ENCODE measurements around the gene OR2H1.
"Not testable (repeated sequence)": the region's sequence is repeated elsewhere in the genome, so short reads cannot be mapped to it uniquely, and the experiment has no call there.

The OR2H1 gene

DNA sequence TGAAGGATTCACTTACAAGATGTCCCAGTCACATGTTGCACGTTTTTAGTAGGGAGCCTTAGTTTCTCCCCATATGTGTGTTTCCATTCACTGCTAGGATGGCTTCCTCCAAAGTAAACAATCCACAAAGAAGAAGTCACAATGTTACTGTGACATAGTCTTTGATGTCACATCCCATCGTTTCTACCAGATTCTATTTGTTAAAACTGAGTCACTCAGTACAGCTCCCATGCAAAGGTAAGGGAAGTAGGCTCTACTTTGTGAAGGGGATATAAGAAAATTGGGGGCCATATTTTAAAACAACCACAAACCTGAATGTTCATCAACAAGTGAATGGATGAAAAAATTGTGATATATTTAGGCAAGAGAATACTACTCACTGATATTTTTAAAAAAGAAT is at the start of gene OR2H1, which contains the start of gene OR11A1:
TSS of gene OR2H1 (plus strand) at position 185 of the 400 bp plus-strand sequence. CDS start 4,615 bp downstream, outside the sequence.
TSS of gene OR11A1 (minus strand) at position 101 of the 400 bp plus-strand sequence. CDS start 29,430 bp downstream, outside the sequence.
- DNase-seq = no peak

- no peak for DNase-seq
Observed at GRCh38 chr6:29414588-29414987, 42.4 kb upstream of the OR2H1 start, which contains the start of gene OR12D1. Gene OR12D1 (plus strand): TSS chr6:29414928.

DNA sequence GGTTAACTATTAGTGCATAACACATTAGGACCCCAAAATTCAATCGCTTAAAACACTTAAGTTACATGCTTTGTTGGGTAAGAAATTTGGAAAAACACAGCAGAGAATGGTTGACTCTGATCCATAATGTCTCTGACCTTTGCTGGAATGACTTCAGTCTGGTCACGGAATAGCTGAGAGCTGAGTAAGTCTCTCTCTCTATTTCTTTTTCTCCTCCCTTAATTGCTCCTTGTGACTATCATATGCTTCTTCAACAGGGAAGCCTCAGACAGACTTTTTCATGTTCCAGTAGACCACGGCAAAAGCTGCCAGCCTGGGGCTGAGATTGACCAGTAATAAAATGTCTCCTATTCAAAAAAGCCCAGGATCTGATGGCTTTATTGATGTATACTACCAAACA is 37.4 kb upstream of the OR2H1 start:
- no peak for DNase-seq

GRCh38 chr6:29424168-29424567 is 32.8 kb upstream of the OR2H1 start:
- DNase-seq = no peak

DNA sequence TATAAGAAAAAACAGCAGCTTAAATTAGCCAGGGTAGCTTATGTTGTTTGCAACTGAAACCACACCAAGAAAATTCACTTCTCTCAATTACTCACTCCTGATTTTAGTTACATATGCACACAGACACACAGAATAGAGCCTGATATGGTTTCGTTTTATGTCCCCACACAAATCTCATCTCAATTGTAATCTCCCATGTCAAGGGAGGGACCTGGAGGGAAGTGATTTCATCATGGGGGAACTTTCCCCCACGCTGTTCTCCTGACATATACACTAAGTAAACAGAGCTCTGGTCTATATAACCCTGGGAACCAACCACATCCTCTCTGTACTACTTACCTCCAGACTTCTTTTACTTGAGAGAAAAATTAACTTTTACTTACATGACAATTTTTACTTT is 32.4 kb upstream of the OR2H1 start:
- no peak for DNase-seq

DNA sequence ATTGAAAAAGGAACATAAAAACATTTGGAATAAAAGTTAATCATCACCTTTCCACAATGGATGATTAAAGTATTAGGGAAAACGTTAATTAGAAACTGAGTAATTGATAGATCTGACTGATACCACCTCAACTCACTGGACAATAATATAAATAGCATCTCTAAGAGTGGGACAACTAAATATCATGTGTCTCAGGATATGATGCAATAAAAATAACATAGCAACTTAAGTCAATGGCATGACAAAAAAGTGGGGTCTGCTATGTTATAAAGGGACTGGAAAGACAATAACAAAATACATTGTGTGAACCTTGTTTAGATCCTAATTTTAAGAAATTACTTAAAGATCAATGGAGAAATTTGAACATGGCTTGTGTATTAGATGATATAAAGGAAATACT is 31.9 kb upstream of the OR2H1 start:
- no peak for DNase-seq

DNA sequence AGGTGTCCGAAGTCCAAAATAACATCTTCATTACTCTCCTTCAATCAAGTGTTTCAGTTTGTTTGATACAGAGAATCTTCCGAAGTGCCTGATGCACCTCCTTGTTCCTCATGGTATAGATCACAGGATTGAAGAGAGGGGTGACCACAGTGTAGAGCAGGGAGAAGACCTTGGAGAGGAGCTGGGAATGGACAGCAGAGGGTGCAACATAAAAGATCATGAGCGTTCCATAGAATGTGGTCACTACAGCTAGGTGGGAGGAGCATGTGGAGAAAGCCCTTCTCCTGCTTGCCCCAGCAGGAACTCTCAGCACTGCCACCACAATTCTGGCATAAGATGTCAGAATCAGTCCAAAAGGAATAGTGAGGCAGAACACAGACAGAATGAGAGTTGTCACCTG is 30.3 kb upstream of the OR2H1 start:
- DNase-seq = no peak

GRCh38 chr6:29436730-29437129 is 20.2 kb upstream of the OR2H1 start:
- not testable (repeated sequence) for DNase-seq

DNA sequence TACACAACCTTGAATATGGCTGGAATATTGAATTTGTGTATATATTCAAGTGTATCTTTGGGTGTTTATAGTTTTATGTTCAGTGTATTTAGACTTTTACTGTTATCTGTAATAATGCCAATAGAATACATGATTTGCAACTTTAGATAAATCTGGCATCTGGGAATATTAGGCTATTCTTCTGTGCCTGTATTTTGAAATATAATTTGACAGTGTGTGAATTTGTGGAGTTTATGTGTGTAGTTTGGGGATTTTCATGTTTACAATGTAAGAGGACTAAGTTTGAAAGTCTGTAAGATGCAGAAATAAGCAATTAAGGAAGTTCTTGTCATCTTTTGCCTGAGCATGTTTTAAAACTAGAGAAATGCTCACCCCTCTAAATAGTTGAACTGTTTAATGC is 17.9 kb upstream of the OR2H1 start, which contains the start of gene OR10C1:
TSS of gene OR10C1 (plus strand) at position 301 of the 400 bp plus-strand sequence. CDS start 710 bp downstream, outside the sequence.
- DNase-seq = no peak

DNA sequence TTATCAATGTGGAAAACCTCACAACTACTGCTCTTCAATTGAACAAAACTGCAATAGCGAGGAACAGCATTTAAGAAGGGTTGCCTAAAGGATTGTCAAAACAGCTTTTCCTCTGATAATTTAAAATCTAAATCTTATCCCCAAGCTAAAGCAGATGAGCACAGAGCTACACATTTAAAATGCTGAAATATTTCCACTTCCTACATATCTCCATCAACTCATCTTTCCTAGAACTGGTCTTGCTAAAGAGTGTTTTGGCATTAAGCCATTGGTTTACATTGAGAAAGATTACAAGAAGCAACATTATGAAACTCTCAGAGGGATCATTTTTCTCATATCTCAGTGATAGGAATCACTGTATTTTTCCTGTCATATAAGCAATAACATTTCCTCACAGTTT is 14.2 kb upstream of the OR2H1 start:
- DNase-seq = no peak

DNA sequence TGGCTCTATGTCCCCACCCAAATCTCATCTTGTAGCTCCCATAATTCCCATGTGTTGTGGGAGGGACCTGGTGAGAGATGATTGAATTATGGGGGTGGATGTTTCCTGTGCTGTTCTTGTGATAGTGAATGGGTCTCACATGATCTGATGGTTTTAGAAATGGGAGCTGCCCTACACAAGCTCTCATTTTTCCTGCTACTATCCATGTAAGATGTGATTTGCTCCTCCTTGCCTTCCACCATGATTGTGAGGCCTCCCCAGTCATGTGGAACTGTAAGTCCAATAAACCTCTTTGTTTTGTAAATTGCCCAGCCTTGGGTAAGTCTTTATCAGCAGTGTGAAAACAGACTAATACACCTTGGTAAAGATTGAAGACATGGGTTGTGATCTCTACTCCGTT is 12.9 kb upstream of the OR2H1 start:
- DNase-seq = not testable (repeated sequence)

DNA sequence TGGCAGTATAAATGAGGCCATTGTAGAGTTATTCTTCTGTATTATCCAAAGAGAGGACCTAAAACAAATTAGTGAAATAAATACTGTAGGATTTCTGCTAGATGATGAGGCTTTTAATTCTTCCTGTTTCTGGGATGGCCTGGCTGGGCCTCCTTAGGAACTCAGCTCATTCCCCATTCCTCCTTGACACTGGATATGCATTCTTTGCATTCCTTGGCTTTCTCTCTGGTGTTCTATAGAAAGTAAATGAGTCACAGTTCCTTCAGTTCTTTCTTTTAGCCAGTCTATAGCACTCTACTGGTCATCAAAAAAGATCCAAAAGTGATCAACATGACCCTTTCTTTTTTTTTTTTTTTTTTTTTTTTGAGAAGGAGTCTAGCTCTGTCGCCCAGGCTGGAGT is 9.3 kb upstream of the OR2H1 start:
- DNase-seq = no peak

- DNase-seq = no peak
Observed at GRCh38 chr6:29451471-29452193, 5.3 kb upstream of the OR2H1 start.

GRCh38 chr6:29461021-29461814 is 4.3 kb downstream of the OR2H1 start:
- no peak for DNase-seq

DNA sequence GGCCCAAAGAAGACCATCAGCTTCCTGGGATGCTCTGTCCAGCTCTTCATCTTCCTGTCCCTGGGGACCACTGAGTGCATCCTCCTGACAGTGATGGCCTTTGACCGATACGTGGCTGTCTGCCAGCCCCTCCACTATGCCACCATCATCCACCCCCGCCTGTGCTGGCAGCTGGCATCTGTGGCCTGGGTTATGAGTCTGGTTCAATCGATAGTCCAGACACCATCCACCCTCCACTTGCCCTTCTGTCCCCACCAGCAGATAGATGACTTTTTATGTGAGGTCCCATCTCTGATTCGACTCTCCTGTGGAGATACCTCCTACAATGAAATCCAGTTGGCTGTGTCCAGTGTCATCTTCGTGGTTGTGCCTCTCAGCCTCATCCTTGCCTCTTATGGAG is 5.1 kb downstream of the OR2H1 start:
- DNase-seq = no peak

DNA sequence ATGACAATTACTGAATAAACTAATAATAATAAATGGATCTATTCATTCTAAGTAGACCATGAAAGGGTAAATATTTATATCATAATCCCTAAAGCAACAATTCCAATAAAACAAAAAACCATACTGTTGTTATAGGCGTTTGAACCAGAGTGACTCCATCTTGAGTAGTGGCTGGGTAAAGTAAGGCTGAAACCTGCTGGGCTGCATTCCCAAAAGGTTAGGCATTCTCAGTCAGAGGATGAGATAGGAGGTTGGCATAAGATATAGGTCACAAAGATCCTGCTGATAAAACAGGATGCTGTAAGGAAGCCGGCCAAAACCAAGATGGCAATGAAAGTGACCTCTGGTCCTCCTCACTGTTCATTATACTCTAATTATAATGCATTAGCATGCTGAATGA is 8.3 kb downstream of the OR2H1 start:
- DNase-seq = no peak

GRCh38 chr6:29465801-29466200 is 8.8 kb downstream of the OR2H1 start:
- DNase-seq = no peak

DNA sequence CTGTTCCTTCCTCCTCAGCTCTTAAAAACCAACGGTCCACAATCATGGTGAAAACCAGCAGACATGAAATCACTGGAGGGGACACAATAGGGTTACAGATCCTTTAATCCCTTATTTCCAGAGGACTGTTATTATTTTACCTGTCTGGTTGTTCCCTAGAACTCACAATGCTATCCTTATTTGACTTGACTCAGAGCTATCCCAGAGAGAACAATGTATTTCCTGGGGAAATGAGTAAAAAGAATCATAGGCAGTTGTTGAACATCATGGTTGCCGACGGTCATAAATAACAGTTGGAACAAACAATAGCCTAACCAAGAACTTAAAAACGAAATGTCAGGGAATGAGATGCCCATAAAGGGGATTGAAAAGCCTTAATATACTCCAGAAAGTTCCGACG is 9.3 kb downstream of the OR2H1 start:
- DNase-seq = no peak

GRCh38 chr6:29474996-29475395 is 18.0 kb downstream of the OR2H1 start:
- DNase-seq = no peak

GRCh38 chr6:29477923-29478450 is 21.0 kb downstream of the OR2H1 start:
- DNase-seq = no peak

GRCh38 chr6:29478740-29479139 is 21.8 kb downstream of the OR2H1 start:
- no peak for DNase-seq

DNA sequence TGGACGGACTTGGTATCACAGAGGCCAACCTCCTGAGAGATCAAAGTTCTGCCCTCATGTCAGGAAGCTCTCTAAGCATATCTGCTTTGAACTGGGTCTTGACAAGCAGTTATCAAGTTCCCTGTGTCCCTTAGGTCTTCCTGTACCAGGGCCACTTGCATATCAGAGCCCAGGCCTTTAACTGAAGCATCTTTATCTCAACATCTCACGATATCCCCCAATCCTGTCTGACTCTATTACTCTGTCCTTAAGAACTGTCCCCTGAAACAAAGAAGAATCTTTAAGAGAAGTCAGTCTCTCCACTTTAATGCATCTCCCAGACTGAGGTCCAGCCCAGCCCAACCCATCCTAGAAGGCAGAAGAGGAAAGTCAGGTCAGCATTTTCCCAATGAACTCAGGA is 22.6 kb downstream of the OR2H1 start:
- no peak for DNase-seq

DNA sequence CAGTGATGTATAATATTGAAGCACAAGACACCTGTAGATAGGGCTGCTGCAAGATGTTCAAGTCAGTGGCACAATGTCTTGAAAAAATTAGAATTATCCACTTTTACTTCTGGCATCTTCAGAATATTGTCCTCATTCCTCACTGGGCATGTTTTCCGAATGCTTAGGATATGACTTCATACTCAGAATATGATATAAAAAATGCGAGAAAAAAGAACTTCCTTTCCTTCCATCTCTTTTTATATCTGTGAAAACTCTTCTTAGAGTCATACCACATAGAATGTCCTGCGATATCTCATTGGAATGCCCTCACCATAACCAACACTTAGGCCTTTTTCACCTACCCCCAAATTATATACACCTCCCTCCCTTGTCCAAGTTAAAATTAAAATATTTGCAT is 26.2 kb downstream of the OR2H1 start:
- no peak for DNase-seq

DNA sequence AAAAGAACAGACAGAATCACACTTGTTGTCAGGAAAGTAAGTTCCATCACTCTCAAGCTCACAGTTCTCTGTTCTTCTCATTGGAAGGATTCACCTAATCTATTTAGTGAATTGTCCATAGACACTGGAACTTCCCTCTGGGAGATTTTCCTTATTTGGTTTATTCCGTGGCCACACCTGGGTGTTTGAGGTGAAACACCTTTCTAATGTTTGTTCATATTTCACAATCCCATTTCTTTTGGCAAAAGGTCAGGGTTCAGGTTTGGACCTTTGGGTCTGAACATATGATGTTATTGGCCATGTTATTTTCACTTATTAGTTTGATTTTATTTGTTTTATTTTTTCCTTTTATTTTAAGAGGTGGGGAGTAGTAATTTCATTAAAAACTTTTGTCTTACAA is 26.8 kb downstream of the OR2H1 start:
- DNase-seq = no peak
